A673 (cell line): ENCODE data around the gene FARP1. TPM values are rescaled to one million over a fixed set of nuclear protein-coding genes. Genes with fewer than 3 reads are reported as not detected.

ENCODE experiments used
- BruUV-seq: library from RNA; stranded (reverse); fragments of 400-500 nt; replicated peaks from 2 replicates; lab custom pipeline; 2021; lab: Mats Ljungman, UMichigan
- CTCF ChIA-PET: fragments of 300-600 bp; sonication (Branson Sonifier 250); formaldehyde crosslinking; loops from one replicate; lab custom pipeline; 2022; ENCODE audit warnings: antibody characterized with exemption; lab: Charles Lee
- POLR2A ChIA-PET: fragments of 300-600 bp; sonication (Branson Sonifier 250); formaldehyde crosslinking; loops from one replicate; lab custom pipeline; 2022; ENCODE audit warnings: antibody characterized with exemption; ENCODE audit not compliant: low non-redundant PET; lab: Charles Lee
- DNase-seq: peaks from one replicate; pipeline ENCODE4 v3.0.0-alpha.2; 2015; ENCODE audit warnings: low spot score
- H3K27ac ChIP-seq: fragments of 200-600 bp; sonication (generic); 2 replicates; pipeline ENCODE4 v1.5.1; 2016; ENCODE audit warnings: mixed run types, low read depth, mild to moderate bottlenecking, mixed read lengths, antibody characterized with exemption, low read length; ENCODE audit not compliant: poor library complexity, severe bottlenecking
- H3K27me3 ChIP-seq: fragments of 200-600 bp; sonication (generic); replicated peaks from 2 replicates; pipeline ENCODE4 v1.6.1; 2017; ENCODE audit warnings: mixed run types, low read depth, mild to moderate bottlenecking, mixed read lengths, antibody characterized with exemption, low read length; ENCODE audit not compliant: insufficient read depth, poor library complexity
- H3K36me3 ChIP-seq: fragments of 200-600 bp; sonication (generic); 2 replicates; pipeline ENCODE4 v1.6.1; 2016; ENCODE audit warnings: mixed run types, mild to moderate bottlenecking, mixed read lengths, antibody characterized with exemption, low read length; ENCODE audit not compliant: insufficient read depth, poor library complexity, severe bottlenecking
- H3K4me1 ChIP-seq: fragments of 200-600 bp; sonication (generic); 2 replicates; pipeline ENCODE4 v1.6.1; 2017; ENCODE audit warnings: mixed run types, mild to moderate bottlenecking, mixed read lengths, antibody characterized with exemption, low read length; ENCODE audit not compliant: insufficient read depth, poor library complexity, severe bottlenecking
- H3K4me3 ChIP-seq: fragments of 200-600 bp; sonication (generic); 2 replicates; pipeline ENCODE4 v1.5.1; 2016; ENCODE audit warnings: low read depth, mixed run types, mild to moderate bottlenecking, mixed read lengths, low read length; ENCODE audit not compliant: poor library complexity, severe bottlenecking
- H3K9me3 ChIP-seq: fragments of 200-600 bp; sonication (generic); 2 replicates; pipeline ENCODE4 v1.6.1; 2016; ENCODE audit warnings: mixed run types, low read depth, mild to moderate bottlenecking, mixed read lengths, antibody characterized with exemption, low read length; ENCODE audit not compliant: poor library complexity, severe bottlenecking
- EZH2 ChIP-seq: fragments of 200-600 bp; sonication (generic); IDR thresholded peaks from 2 replicates; pipeline ENCODE4 v1.6.1; 2017; ENCODE audit warnings: borderline replicate concordance, low read depth, mild to moderate bottlenecking, mixed read lengths, antibody characterized with exemption, low read length; ENCODE audit not compliant: poor library complexity, severe bottlenecking
- intact Hi-C: fragments of 100-400 bp; cut with micrococcal nuclease; formaldehyde crosslinking; loops from one replicate; pipeline ENCODE4 v1.10.0; 2022; ENCODE audit not compliant: unreplicated experiment
- total RNA-seq: library from RNA; stranded (reverse); gene quantifications from 2 replicates; pipeline ENCODE4 v1.2.3, GENCODE V29; 2021
- TF ChIP-seq, protein P1 (sequence below): fragments of 300-800, 200-600 bp; sonication (generic); conservative IDR thresholded peaks from 2 replicates; pipeline ENCODE4 v1.5.1; 2017; ENCODE audit warnings: low read depth, mild to moderate bottlenecking, antibody characterized with exemption, low read length, moderate library complexity, mixed read lengths

FARP1 gene
- total RNA-seq, 1 experiment from 2014 or later = 177 TPM

DNA sequence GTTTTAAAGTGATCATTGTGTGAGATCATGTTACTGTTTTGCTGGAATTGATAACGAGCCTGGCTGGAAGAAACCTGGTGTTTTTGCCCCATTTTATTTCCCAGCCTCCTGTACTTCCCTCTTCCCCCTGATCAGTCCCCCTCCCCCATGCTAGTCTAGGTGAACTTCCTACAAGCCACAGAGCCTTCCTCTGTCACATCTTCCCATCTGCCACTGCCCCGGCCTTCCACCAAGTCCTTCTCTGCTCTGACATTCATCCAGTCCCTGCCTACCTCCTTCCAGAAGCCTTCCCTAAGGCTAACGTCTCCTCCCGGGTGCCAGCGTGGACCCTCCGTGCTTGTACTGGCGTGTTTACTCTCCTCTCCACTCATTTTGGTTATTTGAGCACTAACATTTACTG is 14.3 kb downstream of the FARP1 start:
- CTCF ChIA-PET = no interaction called here
- POLR2A ChIA-PET = no interaction called here
- no peaks in the 10 kb centered on the region for H3K36me3 ChIP-seq
- no peak for DNase-seq
- no peak overlapping the region for H3K4me3 ChIP-seq
- intact Hi-C loops = no loop called here
- TF ChIP-seq, protein P1, sequence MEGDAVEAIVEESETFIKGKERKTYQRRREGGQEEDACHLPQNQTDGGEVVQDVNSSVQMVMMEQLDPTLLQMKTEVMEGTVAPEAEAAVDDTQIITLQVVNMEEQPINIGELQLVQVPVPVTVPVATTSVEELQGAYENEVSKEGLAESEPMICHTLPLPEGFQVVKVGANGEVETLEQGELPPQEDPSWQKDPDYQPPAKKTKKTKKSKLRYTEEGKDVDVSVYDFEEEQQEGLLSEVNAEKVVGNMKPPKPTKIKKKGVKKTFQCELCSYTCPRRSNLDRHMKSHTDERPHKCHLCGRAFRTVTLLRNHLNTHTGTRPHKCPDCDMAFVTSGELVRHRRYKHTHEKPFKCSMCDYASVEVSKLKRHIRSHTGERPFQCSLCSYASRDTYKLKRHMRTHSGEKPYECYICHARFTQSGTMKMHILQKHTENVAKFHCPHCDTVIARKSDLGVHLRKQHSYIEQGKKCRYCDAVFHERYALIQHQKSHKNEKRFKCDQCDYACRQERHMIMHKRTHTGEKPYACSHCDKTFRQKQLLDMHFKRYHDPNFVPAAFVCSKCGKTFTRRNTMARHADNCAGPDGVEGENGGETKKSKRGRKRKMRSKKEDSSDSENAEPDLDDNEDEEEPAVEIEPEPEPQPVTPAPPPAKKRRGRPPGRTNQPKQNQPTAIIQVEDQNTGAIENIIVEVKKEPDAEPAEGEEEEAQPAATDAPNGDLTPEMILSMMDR = no peak
- TF ChIP-seq EZH2 = no peak
- H3K27me3 ChIP-seq = no peaks in the 10 kb centered on the region
- H3K27ac ChIP-seq = no peak overlapping the region
- H3K4me1 ChIP-seq = peaks cover 21% of the 10 kb centered on the region
- BruUV-seq = no TSS peak
- H3K9me3 ChIP-seq = no peaks in the 10 kb centered on the region

DNA sequence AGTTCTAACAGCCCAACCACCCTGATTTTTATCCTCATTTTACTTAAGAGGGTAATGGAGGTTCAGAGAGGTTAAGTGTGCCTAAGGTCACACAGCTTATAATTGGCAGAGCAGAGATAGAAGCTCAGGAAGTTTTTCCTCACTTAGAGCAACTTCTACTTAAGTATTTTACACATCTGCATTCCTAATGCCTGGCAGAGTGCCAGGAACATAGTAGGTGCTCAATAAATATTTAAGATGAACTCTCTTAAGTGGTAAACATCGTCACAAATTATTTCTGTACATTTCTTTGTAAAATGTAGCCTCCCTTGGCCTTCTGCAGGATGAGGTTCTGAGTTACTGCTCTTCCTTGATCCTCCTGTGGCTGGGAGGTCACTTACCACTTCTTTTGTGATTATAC is 14.7 kb downstream of the FARP1 start:
- intact Hi-C loops = no loop called here
- BruUV-seq = no TSS peak
- TF ChIP-seq, protein P1 = no peak
- no peak for TF ChIP-seq EZH2
- ChIA-PET POLR2A (no interaction called here), CTCF (no interaction called here)
- Histone ChIP-seq H3K4me3 (no peak overlapping the region), H3K27ac (no peak overlapping the region), H3K36me3 (no peaks in the 10 kb centered on the region), H3K9me3 (no peaks in the 10 kb centered on the region), H3K27me3 (no peaks in the 10 kb centered on the region), H3K4me1 (peaks cover 21% of the 10 kb centered on the region)
- DNase-seq = no peak

DNA sequence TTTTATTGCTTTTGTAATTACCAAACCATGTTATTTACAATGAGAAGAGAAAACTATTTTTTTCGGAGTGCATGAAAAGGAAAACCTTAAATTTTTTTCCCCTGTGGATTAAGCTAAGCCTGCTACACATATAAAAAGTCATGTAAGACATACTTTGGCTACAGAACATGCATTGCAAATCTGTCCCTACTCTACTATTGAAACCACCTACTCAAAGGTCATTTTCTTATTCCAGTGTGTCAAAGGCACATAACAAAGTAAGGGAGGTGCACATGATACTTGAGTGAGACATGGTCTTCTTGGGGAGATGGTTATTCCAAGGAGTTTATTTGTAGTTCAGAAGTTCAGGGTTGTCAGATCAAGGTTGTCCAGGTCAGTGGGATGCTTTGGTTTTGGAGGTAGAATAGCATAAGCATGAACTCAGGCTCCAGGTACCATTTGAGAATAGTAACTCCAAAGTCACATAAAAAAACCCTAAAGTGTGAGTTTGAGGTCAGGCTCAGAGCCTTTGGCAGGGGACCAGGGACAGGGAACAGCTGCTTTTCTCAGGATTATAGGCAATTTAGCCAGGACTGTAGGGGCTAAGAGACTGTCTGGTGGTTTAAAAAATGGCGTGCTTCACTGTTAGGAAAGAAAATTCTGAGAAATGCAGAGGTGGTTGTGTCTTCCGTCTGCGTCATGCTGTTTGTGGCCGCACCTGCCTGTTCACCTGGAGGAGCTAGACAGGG is 15.4 kb downstream of the FARP1 start:
- H3K27ac ChIP-seq = no peak overlapping the region
- H3K27me3 ChIP-seq = no peaks in the 10 kb centered on the region
- DNase-seq = no peak
- no peak overlapping the region for H3K4me3 ChIP-seq
- intact Hi-C loops = no loop called here
- ChIA-PET CTCF (no interaction called here), POLR2A (no interaction called here)
- H3K4me1 ChIP-seq = peaks cover 21% of the 10 kb centered on the region
- TF ChIP-seq, protein P1 = no peak
- no peak for TF ChIP-seq EZH2
- no peaks in the 10 kb centered on the region for H3K36me3 ChIP-seq
- BruUV-seq = no TSS peak
- no peaks in the 10 kb centered on the region for H3K9me3 ChIP-seq
